Lung (tissue), 12 donors: ENCODE results near the gene TBC1D1. TPM values are rescaled to one million over a fixed set of nuclear protein-coding genes. Genes with fewer than 3 reads are reported as not detected.

Experiments
- ATAC-seq: fragments of 200-7000 bp; cut with Tn5 transposase; one replicate; pipeline ENCODE4 v1.9.1; 2020; ENCODE audit warnings: moderate number of reproducible peaks; ENCODE audit not compliant: insufficient read depth, low FRiP score
- DNase-seq, 3 donors: peaks; one replicate each; pipeline ENCODE4 v3.0.0-alpha.2; 2013 to 2017
- H3K27ac ChIP-seq, 2 donors: one replicate each; pipeline ENCODE4 v1.5.1; 2013; ENCODE audit warnings: mild to moderate bottlenecking in 2 of 2, moderate library complexity in 2 of 2, control low read depth in 1 of 2, inconsistent platforms in 1 of 2, low read depth in 1 of 2, low read length in 1 of 2
- H3K27me3 ChIP-seq, 3 donors: one replicate each; pipeline ENCODE4 v1.5.1; 2013; ENCODE audit warnings: low read length in 2 of 3; ENCODE audit not compliant: control insufficient read depth in 3 of 3, insufficient read depth in 3 of 3
- H3K36me3 ChIP-seq, 4 donors: one replicate each; pipeline ENCODE4 v1.5.1; 2013; ENCODE audit warnings: low read length in 4 of 4, mild to moderate bottlenecking in 1 of 4, moderate library complexity in 1 of 4; ENCODE audit not compliant: control insufficient read depth in 4 of 4, insufficient read depth in 4 of 4
- H3K4me1 ChIP-seq, 5 donors: one replicate each; pipeline ENCODE4 v1.5.1; 2013; ENCODE audit warnings: low read length in 5 of 5, mild to moderate bottlenecking in 2 of 5, moderate library complexity in 1 of 5; ENCODE audit not compliant: control insufficient read depth in 5 of 5, insufficient read depth in 5 of 5
- H3K4me3 ChIP-seq: one replicate; pipeline ENCODE4 v1.5.1; 2013; ENCODE audit warnings: mild to moderate bottlenecking, control low read depth, moderate library complexity
- H3K9ac ChIP-seq, 2 donors: one replicate each; pipeline ENCODE4 v1.5.1; 2013; ENCODE audit warnings: low read length in 2 of 2, control low read depth in 1 of 2; ENCODE audit not compliant: insufficient read depth in 1 of 2
- H3K9me3 ChIP-seq, 4 donors: one replicate each; pipeline ENCODE4 v1.5.1; 2013; ENCODE audit warnings: low read length in 3 of 4, mild to moderate bottlenecking in 1 of 4, moderate library complexity in 1 of 4; ENCODE audit not compliant: control insufficient read depth in 4 of 4, insufficient read depth in 3 of 4
- CTCF ChIP-seq: IDR thresholded peaks from 2 replicates; pipeline ENCODE4 v1.5.1; 2012; ENCODE audit warnings: mild to moderate bottlenecking; ENCODE audit errors: control extremely low read depth, extremely low read depth
- WGBS, 2 donors: extraction: QIAGEN DNeasy Blood & Tissue Kit; methylation state at CpG; one replicate each; pipeline ENCODE4 v1.1.7; 2013; 5-methylcytosine and 5-hydroxymethylcytosine counted together
- polyA plus RNA-seq, 2 donors: library from polyadenylated mRNA; stranded (reverse); fragments of 200-250 nt; gene quantifications; one replicate each; pipeline ENCODE4 v1.2.1, GENCODE V29; 2013
- total RNA-seq, 2 donors: library from RNA; depleted of rRNA in 1 of 2; stranded (reverse); fragments of >200 nt in 1 of 2; gene quantifications; one replicate each; pipeline ENCODE4 v1.2.1, GENCODE V29; 2014 to 2021
- donor health status: control.
- donor health status: control.
- donor health status: Bipolar disorder and iron deficiency.
- donor health status: healthy.
- donor health status: DM: yes; HTN: yes; CAD: no.

Gene TBC1D1
- total and polyA plus RNA-seq, 4 donors = 23.6 to 71.1 (median 43.9) TPM

GRCh38 chr4:38011511-38012162 is 120.8 kb downstream of the TBC1D1 start:
- no peaks in the 10 kb centered on the region for H3K27me3 ChIP-seq
- TF ChIP-seq CTCF = no peak
- peaks cover 0 to 12% (median 2%) of the 10 kb centered on the region in 5 donors for H3K4me1 ChIP-seq
- peaks cover 3 to 13% (median 5%) of the 10 kb centered on the region in 4 donors for H3K36me3 ChIP-seq
- no peak overlapping the region for H3K9ac ChIP-seq
- no peak overlapping the region for H3K27ac ChIP-seq
- DNase-seq (no peak), ATAC-seq (no peak)
- WGBS, 2 donors = 88 to 89% methylated on average over 3 of the region's 3 CpGs
- no peaks in the 10 kb centered on the region for H3K9me3 ChIP-seq
- no peak overlapping the region for H3K4me3 ChIP-seq

GRCh38 chr4:38013461-38014366 is 122.8 kb downstream of the TBC1D1 start:
- ATAC-seq = no peak
- Histone ChIP-seq H3K4me1 (peaks cover 0 to 9% (median 2%) of the 10 kb centered on the region in 5 donors), H3K27ac (peak overlapping the region in 1 of 2 donors; percentile 54), H3K9ac (no peak overlapping the region), H3K27me3 (no peaks in the 10 kb centered on the region), H3K9me3 (no peaks in the 10 kb centered on the region), H3K4me3 (no peak overlapping the region), H3K36me3 (peaks cover 3 to 17% (median 7%) of the 10 kb centered on the region in 4 donors)
- 76 to 85% methylated on average over 9 of the region's 9 CpGs for WGBS, 2 donors
- DNase-seq = no peak
- no peak for TF ChIP-seq CTCF

- Histone ChIP-seq H3K27me3 (no peaks in the 10 kb centered on the region), H3K36me3 (peaks cover 3 to 17% (median 7%) of the 10 kb centered on the region in 4 donors), H3K27ac (no peak overlapping the region), H3K4me1 (peaks cover 0 to 8% (median 0%) of the 10 kb centered on the region in 5 donors), H3K9me3 (no peaks in the 10 kb centered on the region), H3K4me3 (no peak overlapping the region), H3K9ac (no peak overlapping the region)
- no peak for DNase-seq
- 95% methylated on average over 35 to 37 of the region's 37 CpGs for WGBS, 2 donors
- no peak for TF ChIP-seq CTCF
- ATAC-seq = no peak
Observed at GRCh38 chr4:38014421-38014852, 123.6 kb downstream of the TBC1D1 start.
